Neural progenitor cell (in vitro differentiated cells): ENCODE measurements around the gene CISD3. TPM values are rescaled to one million over a fixed set of nuclear protein-coding genes. Genes with fewer than 3 reads are reported as not detected.

Source experiments
- DNase-seq: peaks from one replicate; pipeline ENCODE4 v3.0.0-alpha.2; 2016; ENCODE audit warnings: low spot score
- H2AFZ ChIP-seq: fragments of 200-600 bp; sonication (generic); replicated peaks from 2 replicates; pipeline ENCODE4 v1.6.1; 2016; ENCODE audit warnings: antibody characterized with exemption
- H3F3A ChIP-seq: fragments of 200-600 bp; sonication (generic); 2 replicates; pipeline ENCODE4 v1.6.1; 2016; ENCODE audit warnings: antibody characterized with exemption, low read depth
- H3K27ac ChIP-seq: fragments of 200-600 bp; sonication (generic); 2 replicates; pipeline ENCODE4 v1.5.1; 2016; ENCODE audit warnings: mild to moderate bottlenecking
- H3K27me3 ChIP-seq: fragments of 200-600 bp; sonication (generic); 2 replicates; pipeline ENCODE4 v1.6.1; 2016; ENCODE audit warnings: mild to moderate bottlenecking, moderate library complexity
- H3K36me3 ChIP-seq: fragments of 200-600 bp; sonication (generic); 2 replicates; pipeline ENCODE4 v1.5.1; 2016
- H3K4me1 ChIP-seq: fragments of 200-600 bp; sonication (generic); 2 replicates; pipeline ENCODE4 v1.6.1; 2016; ENCODE audit warnings: mixed run types
- H3K4me2 ChIP-seq: fragments of 200-600 bp; sonication (generic); 2 replicates; pipeline ENCODE4 v1.6.1; 2016
- H3K4me3 ChIP-seq: fragments of 200-600 bp; sonication (generic); 2 replicates; pipeline ENCODE4 v1.5.1; 2016
- H3K79me2 ChIP-seq: fragments of 200-600 bp; sonication (generic); 2 replicates; pipeline ENCODE4 v1.6.1; 2016; ENCODE audit warnings: low read depth
- H3K9ac ChIP-seq: fragments of 200-600 bp; sonication (generic); 2 replicates; pipeline ENCODE4 v1.6.1; 2016
- H3K9me3 ChIP-seq: fragments of 200-600 bp; sonication (generic); 2 replicates; pipeline ENCODE4 v1.5.1; 2016; ENCODE audit warnings: low read depth
- H4K20me1 ChIP-seq: fragments of 200-600 bp; sonication (generic); 2 replicates; pipeline ENCODE4 v1.6.1; 2016; ENCODE audit warnings: low read depth
- H3K27ac Mint-ChIP-seq: 3 replicates; pipeline ENCODE4 v1.8.0; 2021; ENCODE audit warnings: mixed read lengths
- H3K27me3 Mint-ChIP-seq: 2 replicates; pipeline ENCODE4 v1.8.0; 2022; ENCODE audit warnings: low read depth, mild to moderate bottlenecking, inconsistent platforms, moderate library complexity, mixed read lengths; ENCODE audit not compliant: insufficient read depth
- H3K36me3 Mint-ChIP-seq: 3 replicates; pipeline ENCODE4 v1.8.0; 2021; ENCODE audit warnings: mixed read lengths
- H3K4me1 Mint-ChIP-seq: 3 replicates; pipeline ENCODE4 v1.8.0; 2021; ENCODE audit warnings: mixed read lengths
- H3K4me3 Mint-ChIP-seq: 3 replicates; pipeline ENCODE4 v1.8.0; 2021; ENCODE audit warnings: mild to moderate bottlenecking, moderate library complexity, mixed read lengths
- H3K9me3 Mint-ChIP-seq: 3 replicates; pipeline ENCODE4 v1.8.0; 2020; ENCODE audit warnings: mixed read lengths
- EZH2 ChIP-seq: fragments of 200-600 bp; sonication (generic); IDR thresholded peaks from 2 replicates; pipeline ENCODE4 v1.6.1; 2017; ENCODE audit warnings: antibody characterized with exemption, mild to moderate bottlenecking, moderate library complexity
- EZH2phosphoT487 ChIP-seq: fragments of 200-600 bp; sonication (generic); IDR thresholded peaks from 2 replicates; pipeline ENCODE4 v1.6.1; 2017; ENCODE audit warnings: antibody characterized with exemption
- total RNA-seq: library from RNA; depleted of rRNA; stranded (reverse); fragments of >200 nt; gene quantifications from 2 replicates; pipeline ENCODE4 v1.2.3, GENCODE V29; 2015; ENCODE audit warnings: low replicate concordance
- TF ChIP-seq, protein P1 (sequence below): fragments of 200-600 bp; sonication (generic); IDR thresholded peaks from 2 replicates; pipeline ENCODE4 v1.5.1; 2017; ENCODE audit warnings: antibody characterized with exemption, mild to moderate bottlenecking

Gene CISD3
- total RNA-seq, 1 donor from 2014 or later, result 0.60 TPM

DNA sequence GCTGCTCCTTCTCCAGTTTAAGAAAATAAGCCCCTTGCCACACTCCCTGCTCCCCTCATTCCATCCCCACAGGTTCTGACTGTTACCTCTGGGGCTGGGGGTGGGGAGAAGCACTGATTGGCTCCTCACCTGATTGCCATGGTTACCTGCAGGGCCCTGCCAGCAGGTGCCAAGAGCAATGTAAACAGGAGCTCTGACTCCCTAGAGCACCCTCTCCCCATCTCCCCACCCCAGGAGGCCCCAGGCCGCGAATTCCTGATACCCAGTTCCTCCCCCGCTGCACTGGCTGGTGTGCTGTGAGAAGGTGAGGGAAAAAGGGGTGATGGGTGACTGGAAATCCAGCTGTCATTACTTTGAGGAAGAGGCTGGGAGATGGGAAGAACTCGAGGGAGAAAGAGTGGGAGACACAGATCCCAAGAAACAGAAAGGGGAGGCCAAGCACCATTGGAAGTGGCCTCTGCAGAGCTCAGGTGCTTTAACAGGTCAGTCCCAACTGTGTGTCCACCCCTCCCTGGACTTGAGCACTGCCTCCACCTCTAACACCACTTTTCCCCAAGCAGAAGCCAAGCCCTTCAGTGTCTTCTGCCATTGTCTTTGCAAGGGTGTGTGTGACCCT, 13.5 kb downstream of the CISD3 start:
- H3K9ac ChIP-seq, result no peak overlapping the region
- peaks cover 88% of the 10 kb centered on the region for H4K20me1 ChIP-seq
- peak overlapping the region; percentile 13 for H3K4me2 ChIP-seq
- Mint-ChIP-seq H3K4me3 (peak overlapping the region; percentile 71), H3K27ac (no peak overlapping the region), H3K9me3 (no peaks in the 10 kb centered on the region), H3K36me3 (peaks cover 7% of the 10 kb centered on the region), H3K27me3 (peaks cover 8% of the 10 kb centered on the region), H3K4me1 (peaks cover 54% of the 10 kb centered on the region)
- peaks cover 17% of the 10 kb centered on the region for H3K4me1 ChIP-seq
- H3K79me2 ChIP-seq, result peaks cover 97% of the 10 kb centered on the region
- H3K9me3 ChIP-seq, result no peaks in the 10 kb centered on the region
- TF ChIP-seq EZH2phosphoT487 (no peak), EZH2 (no peak)
- TF ChIP-seq, protein P1, sequence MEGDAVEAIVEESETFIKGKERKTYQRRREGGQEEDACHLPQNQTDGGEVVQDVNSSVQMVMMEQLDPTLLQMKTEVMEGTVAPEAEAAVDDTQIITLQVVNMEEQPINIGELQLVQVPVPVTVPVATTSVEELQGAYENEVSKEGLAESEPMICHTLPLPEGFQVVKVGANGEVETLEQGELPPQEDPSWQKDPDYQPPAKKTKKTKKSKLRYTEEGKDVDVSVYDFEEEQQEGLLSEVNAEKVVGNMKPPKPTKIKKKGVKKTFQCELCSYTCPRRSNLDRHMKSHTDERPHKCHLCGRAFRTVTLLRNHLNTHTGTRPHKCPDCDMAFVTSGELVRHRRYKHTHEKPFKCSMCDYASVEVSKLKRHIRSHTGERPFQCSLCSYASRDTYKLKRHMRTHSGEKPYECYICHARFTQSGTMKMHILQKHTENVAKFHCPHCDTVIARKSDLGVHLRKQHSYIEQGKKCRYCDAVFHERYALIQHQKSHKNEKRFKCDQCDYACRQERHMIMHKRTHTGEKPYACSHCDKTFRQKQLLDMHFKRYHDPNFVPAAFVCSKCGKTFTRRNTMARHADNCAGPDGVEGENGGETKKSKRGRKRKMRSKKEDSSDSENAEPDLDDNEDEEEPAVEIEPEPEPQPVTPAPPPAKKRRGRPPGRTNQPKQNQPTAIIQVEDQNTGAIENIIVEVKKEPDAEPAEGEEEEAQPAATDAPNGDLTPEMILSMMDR, result no peak
- H3K4me3 ChIP-seq, result no peak overlapping the region
- no peaks in the 10 kb centered on the region for H3K36me3 ChIP-seq
- DNase-seq, result no peak
- H3K27ac ChIP-seq, result no peak overlapping the region
- no peak overlapping the region for H2AFZ ChIP-seq
- no peaks in the 10 kb centered on the region for H3K27me3 ChIP-seq
- H3F3A ChIP-seq, result peaks cover 10% of the 10 kb centered on the region

DNA sequence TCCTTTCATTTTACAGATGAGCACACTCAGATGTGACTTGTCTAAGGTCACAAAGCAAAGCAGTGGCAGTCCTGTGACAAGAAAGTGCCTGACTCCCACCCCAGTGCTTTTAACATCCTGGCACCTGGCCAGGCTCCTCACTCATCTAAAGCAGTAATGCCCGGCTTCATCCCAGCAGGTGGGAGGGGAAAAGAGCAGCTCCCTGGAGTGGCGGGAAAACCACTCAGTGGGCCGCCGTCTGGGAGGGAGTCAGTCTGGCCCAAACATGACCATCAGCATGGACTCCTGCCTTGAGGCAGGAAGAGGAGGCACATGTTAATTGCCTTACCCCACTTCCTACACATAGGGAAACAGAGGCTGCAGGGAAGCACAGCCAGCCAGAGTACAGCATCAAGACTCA, 15.4 kb downstream of the CISD3 start:
- Mint-ChIP-seq H3K27me3 (peaks cover 9% of the 10 kb centered on the region), H3K4me3 (peak overlapping the region; percentile 97), H3K9me3 (no peaks in the 10 kb centered on the region), H3K4me1 (peaks cover 56% of the 10 kb centered on the region), H3K27ac (no peak overlapping the region), H3K36me3 (peaks cover 6% of the 10 kb centered on the region)
- Histone ChIP-seq H3K4me1 (peaks cover 20% of the 10 kb centered on the region), H3K36me3 (no peaks in the 10 kb centered on the region), H3K79me2 (peaks cover 91% of the 10 kb centered on the region), H3K9ac (no peak overlapping the region), H3K27ac (no peak overlapping the region), H3F3A (peaks cover 28% of the 10 kb centered on the region), H4K20me1 (peaks cover 70% of the 10 kb centered on the region), H3K27me3 (no peaks in the 10 kb centered on the region), H2AFZ (no peak overlapping the region), H3K9me3 (no peaks in the 10 kb centered on the region), H3K4me2 (peak overlapping the region; percentile 99), H3K4me3 (no peak overlapping the region)
- TF ChIP-seq EZH2, result no peak
- TF ChIP-seq, protein P1, result no peak
- TF ChIP-seq EZH2phosphoT487, result no peak
- DNase-seq, result no peak

DNA sequence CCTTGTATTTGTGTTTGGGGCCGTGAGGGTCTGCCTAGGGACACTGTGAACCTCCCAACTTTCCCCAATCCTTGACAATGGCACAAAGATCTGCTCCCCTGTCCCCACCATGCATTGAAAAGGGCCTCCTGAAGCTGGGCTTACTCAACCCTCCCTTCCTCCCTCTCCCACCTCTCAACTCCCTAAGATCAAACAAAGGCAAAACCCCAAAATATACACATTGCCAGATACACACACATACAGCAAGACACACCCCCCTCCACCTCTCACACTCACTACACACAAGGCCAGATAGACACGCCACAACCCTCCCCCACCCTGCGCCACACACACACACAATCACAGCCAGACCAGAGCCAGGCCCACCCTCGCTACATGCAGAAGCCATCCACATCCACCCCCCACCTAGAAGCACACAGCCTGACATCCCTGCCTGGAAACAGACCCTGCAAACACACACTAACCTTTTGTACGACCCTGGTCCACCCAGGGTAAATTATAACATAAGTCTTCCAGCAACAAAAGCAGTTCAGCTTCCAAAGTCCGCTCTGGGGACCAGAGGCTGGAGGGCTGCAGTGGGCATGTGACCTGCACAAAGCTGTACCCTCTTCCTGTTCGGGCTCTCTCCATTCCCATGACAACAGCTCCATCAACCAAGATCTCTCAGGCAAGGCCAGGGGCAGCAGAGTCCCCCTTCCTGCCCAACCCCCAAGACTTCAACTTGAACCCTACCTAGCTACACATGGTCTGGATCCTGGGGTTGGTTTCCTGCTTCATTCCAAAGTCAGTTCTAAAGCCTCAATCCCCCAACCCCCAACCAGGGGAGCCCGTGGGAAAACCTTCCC, 16.1 kb downstream of the CISD3 start:
- H3K36me3 Mint-ChIP-seq, result peaks cover 6% of the 10 kb centered on the region
- H3K4me3 Mint-ChIP-seq, result peak overlapping the region; percentile 97
- Histone ChIP-seq H3F3A (peaks cover 33% of the 10 kb centered on the region), H3K36me3 (no peaks in the 10 kb centered on the region), H3K27ac (no peak overlapping the region), H3K4me2 (peak overlapping the region; percentile 99), H3K9ac (no peak overlapping the region), H3K79me2 (peaks cover 89% of the 10 kb centered on the region), H4K20me1 (peaks cover 63% of the 10 kb centered on the region), H3K4me3 (peak overlapping the region; percentile 92), H2AFZ (no peak overlapping the region), H3K4me1 (peaks cover 26% of the 10 kb centered on the region), H3K9me3 (no peaks in the 10 kb centered on the region), H3K27me3 (no peaks in the 10 kb centered on the region)
- no peak for TF ChIP-seq EZH2phosphoT487
- TF ChIP-seq, protein P1, result no peak
- TF ChIP-seq EZH2, result no peak
- no peak for DNase-seq
- H3K27me3 Mint-ChIP-seq, result peaks cover 13% of the 10 kb centered on the region
- no peaks in the 10 kb centered on the region for H3K9me3 Mint-ChIP-seq
- H3K4me1 Mint-ChIP-seq, result peaks cover 58% of the 10 kb centered on the region
- H3K27ac Mint-ChIP-seq, result peak overlapping the region; percentile 10
